Hematopoietic multipotent progenitor cell (in vitro differentiated cells): ENCODE results near the gene LSM5. TPM values are rescaled to one million over a fixed set of nuclear protein-coding genes. Genes with fewer than 3 reads are reported as not detected.

Experiments used
- DNase-seq, 3 donors: peaks; one replicate each; pipeline ENCODE4 v3.0.0-alpha.2; 2011 to 2015; ENCODE audit warnings: low read depth in 2 of 3, low spot score in 2 of 3
- total RNA-seq: library from RNA; depleted of rRNA; stranded (reverse); fragments of >200 nt; gene quantifications from one replicate; pipeline ENCODE4 v1.2.3, GENCODE V29; 2012

The LSM5 gene
- 5.9 TPM for total RNA-seq

DNA sequence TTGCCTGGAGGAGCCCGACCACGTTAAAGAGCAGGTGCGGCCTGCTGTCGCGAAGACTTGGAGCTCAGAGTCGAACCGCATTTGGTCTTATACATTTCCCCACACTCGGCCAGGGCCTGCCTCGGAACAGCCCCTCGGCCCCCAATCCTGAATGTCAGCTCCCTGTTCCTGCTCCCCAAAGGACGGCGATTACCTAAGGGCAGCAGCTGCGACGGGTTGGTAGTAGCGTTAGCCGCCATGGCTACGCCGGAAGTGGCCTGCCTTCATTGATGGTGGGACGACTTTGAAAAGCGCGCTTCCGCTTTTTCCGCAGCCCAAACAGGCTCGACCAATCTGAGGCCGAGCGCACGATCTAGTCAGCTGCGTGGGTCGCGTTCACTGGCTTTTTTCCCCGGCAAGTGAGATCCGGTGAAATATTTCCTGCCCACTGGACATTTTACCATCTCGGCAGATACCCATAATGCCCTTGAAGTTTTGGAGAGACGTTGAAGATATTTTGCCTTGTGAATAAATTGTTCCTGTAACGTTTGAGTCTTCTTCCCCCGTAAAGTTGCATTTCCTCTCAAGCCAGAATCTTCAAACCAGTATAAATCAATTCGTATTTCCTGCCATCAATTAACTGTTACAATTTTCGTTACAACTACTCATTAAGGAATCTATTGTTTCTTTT, at the start of gene LSM5:
TSS of gene LSM5 (minus strand) at position 254 of the 670 bp plus-strand sequence. CDS start at position 239, 15 bp downstream.
- peak; percentile 81 to 95 (median 94) for DNase-seq

DNA sequence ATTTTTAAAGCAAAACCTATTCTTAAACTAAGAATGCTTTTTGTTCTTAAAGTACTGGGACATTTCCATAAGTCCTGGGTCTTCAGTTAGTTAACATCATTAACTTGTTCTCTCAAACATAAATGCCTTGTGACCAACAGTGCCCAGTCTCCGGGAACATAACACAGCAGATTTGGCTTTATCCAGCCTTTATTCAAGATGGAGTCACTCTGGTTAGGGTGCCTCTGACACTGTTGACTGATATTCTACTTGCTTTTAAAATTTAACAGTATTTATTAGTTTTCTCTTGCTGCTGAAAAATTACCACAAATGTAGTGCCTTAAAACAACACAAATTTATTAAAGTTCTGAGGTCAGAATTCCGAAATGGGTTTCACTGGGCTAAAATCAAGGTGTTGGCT, 49.2 kb upstream of the LSM5 start:
- DNase-seq = no peak

DNA sequence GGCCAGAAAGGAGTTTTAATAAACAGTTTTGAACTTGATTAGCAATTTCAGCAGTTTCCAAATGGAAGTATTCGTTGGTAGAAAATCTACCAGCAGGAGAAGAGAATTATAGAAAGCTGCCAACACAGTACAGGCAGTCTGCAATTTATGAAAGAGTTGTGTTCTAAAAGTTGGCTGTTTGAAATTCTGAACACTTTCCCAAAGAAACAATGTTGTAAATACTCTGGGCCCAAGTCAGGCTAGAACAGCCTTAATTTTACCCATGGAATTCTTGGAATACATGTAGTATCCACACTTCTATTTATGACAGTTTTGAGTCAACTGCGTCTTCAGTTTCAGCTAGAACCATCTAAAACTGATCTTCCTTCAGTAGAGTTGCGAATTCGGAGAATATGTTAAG, 47.6 kb upstream of the LSM5 start:
- no peak for DNase-seq

DNA sequence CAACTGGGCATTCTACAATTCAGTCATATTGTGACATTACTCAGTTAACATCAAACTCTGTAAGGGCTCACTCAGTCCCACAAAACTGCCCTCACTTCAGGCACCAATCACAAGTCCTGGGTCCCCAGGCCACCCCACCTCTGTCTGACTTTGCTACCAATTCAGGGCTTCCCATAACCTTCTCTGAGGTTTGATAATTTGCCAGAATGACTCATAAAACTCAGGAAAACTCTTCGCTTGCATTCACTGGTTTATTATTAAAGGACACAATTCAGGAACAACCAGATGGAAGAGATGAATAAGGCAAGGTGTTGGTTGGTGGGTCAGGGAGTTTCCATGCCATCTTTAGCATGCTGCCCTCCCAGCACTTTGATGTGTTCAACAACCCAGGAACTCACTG, 46.4 kb upstream of the LSM5 start:
- DNase-seq = peak in 1 of 3 donors; percentile 5

DNA sequence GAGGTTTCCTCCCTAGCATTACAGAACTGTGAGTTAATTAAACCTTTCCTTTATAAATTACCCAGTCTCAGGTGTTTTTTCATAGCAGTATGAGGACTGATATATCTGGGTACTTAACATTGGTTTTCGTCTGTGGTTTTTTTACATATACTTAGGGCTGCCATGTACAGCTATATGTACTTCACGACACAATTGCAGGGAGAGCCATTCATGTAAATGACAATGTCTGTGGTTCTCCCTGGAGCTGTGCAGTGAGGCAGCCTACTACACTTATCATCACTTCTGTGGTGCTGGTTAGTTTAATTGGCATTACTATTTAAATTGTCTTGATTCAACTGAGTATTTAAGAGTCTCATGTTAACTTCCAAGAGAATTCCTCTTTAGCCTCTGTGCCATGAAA, 45.8 kb upstream of the LSM5 start:
- DNase-seq = no peak

DNA sequence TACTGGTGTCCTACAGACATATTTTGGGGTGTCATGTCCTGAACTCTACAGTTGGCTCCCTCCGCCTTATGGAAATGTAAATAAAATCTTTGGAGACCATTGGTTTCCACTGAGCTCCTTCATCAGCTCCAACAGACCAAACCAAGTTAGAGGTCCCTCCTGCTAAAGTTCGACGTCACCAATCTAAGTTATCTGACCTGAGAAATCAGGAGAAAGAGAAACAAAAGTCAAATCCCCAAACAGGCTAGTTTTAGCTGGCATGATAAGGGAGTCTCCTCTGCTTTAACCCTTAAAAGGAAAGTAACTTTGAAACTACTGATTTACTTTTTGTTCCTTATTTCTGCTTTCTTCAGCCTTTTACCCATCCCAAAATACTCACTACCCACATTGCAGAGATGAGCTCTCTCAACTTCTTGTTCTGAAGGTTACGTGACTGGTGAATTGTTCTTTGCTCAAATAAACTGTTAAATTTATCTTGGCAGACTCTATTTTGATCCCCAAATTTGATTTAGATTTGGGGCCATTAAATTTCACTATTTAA, 45.1 kb upstream of the LSM5 start:
- no peak for DNase-seq

DNA sequence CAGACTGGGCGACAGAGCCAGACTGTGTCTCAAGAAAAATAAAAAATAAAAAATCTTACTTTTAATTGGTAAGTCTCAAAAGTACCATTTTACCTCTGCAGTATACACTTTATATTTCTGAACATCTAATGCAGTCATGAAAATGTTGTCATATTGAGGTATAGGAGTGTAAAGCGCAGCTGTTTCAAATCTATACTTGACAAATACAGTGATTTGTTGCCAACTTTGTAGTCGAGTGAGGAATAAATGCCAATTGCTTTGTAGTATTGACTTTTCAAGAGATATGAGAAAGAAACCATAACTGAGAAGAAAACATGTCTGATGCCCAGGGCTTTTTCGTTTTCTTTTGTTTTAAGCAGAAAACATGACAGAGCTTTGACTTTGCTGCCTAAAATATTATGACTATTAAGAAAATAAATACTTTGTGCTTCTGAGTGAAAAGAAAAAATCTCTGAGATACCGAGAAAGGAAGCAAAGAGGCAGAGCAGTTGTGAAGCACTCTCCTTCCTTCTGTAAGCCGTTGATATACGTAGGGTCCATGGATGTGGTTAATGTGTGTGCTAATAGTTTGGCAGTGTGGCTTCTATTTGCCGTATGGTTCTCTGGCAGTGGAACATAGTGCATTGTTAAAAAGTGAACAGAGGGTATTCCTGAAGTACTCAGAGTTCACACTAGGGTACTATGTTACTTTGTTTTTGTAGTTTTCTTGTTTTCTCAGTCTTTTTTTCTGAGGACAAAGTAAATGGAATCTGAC, 43.3 kb upstream of the LSM5 start:
- peak in 2 of 3 donors; percentile 18 to 66 for DNase-seq

DNA sequence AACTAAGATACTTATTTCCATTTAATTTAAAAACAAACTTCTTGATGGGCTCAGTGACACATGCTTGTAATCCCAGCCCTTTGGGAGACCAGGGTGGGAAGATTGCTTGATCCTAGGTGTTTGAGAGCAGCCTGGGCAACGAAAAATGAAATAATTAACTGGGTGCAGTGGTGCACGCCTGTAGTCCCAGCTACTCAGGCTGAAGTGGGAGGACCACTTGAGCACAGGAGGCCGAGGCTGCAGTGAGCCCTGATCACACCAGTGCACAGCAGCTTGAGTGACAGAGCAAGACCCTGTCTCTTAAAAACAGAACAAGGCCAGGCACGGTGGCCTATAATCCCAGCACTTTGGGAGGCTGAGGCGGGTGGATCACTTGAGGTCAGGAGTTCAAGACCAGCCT, 42.5 kb upstream of the LSM5 start:
- DNase-seq = no peak

DNA sequence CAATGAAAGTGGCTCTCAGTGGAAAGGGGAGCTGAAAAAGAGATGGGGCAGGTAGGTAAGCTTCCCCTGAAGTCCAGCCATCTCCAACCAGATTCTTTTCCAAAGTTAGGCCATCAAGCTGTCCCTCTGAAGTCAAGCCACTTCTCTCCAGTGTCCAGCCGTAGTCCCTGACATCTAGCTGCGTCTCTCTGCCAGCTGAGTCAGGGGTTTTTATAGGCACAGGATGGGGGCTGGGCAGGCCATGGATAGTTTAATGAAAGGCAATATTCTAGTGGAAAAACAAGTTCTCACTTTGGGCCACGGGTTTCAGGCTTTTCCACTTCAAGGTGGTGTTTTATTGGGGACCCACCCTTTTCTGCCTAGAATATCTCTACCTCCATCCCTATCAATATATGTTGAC, 41.9 kb upstream of the LSM5 start:
- no peak for DNase-seq

DNA sequence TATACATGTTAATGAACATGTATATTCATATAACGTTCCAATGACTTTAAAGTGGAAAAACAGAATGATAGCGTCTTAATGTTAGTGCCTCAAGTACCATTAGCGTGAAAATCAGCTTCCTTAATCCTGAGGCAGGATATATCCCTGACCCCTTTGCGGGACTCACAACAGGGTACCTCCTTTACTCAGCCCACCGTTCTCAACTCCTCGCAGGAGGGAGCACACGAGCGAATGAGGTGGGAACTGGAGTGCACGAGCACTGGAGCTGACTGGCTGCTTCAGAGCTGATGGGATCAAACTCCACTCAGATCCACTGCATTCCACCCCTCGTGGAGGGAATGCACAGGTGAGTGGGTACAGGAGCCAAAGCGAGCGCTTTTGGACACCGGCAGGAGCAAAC, 41.2 kb upstream of the LSM5 start:
- DNase-seq = no peak

DNA sequence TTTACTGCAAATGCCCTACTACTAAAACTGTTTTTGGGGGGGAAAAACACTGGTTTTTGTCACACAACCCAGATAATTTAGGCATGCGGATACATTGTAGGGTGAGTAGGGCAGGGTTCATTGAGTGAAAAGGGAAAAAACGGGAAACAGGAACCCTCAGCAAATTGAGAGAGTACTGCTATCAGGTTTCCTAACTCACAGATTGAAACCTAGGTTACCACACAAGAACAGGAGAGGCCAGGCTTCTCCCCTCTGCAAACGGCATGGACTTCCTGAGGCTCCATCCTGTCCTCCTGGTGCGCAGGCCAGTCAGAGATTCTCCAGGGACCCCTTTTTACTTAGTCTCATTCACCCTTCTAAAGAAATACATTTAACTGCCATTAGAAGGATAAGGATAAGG, 35.7 kb upstream of the LSM5 start:
- no peak for DNase-seq

DNA sequence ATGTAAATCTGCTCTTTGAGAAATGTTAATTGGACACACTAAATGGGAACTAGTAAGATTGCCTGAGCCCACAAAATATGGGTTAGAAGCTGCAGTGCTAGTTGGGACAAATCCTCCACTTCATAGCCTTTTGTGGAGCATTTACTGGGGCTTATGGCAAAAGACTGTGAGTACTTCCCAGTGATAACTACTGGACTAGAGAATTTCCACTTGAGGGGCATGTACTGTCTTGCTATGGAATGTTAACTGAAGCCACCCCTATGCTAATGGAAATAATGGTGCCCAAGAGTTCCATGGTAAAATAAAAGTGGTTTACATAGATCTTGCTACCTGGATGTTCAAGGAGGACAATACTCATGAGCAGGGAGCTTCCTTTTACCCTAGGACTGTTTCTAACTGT, 34.5 kb upstream of the LSM5 start:
- DNase-seq = no peak

DNA sequence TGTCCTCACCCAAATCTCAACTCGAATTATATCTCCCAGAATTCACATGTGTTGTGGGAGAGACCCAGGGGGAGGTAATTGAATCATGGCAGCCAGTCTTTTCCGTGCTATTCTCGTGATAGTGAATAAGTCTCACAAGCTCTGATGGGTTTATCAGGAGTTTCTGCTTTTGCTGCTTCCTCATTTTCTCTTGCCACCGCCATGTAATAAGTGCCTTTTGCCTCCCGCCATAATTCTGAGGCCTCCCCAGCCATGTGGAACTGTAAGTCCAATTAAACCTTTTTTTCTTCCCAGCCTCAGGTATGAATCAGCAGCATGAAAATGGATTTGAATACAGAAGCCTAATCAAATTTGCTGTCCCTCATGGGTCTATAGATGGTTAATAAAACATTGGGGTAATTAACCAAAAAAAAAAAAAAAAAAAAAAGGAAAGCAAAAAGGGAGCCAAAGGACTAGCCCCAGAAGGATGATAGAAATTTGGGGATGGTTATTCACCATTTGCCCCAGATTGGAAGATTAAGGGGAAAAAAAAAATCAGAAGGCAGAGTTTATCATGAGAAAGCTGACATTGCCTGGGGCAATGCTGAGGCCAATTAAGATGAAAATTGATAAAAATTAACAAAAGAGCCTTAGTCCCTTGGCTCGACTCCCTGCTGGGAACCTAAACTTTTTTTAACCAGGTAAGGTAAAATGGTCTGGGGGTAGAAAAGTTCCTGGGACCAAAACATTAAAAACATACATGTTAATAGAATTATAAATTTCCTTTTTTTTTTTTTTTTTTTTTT, 32.8 kb upstream of the LSM5 start:
- DNase-seq = no peak

DNA sequence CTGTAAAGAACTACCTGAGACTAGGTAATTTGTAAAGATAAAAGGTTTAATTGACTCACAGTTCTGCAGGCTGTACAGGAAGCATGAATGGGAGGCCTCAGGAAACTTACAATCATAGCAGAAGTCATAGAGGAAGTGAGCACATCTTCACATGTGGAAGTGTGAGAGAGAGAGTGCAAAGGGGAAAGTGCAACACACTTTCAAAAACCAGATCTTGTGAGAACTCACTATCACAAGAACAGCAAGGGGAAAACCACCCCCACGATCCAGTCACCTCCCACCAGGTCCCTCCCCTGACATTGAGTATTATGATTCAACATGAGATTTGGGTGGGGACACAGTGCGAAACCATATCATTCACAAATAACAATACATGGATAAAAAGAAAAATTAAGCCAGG, 29.6 kb upstream of the LSM5 start:
- no peak for DNase-seq

DNA sequence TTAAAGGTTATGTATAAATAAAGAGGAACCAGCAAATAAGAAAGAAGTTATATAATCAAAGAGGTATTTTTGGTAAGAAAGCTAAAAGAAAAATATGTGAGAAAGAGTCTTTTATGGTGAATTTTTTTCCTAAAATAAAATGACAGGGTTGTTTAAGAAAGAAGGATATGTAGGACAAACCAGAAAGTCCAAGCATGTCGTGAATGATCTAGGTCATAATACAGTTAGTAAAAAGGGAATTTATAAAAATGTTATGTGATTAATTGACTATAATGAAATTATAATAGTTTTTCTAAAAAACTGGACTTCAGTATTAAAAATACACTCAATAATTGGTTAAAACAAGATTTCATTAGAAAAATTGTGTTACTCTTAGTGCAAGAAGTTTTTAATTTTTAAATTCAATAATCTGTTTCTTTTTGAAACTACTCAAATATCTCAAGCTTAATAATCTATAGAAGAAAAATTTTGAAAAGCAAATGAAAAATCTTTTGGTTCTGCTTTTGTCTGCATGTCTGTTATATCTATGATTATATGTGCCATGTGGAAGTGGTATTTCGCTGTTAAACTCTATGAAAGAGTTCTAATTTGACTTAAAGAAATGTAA, 28.5 kb upstream of the LSM5 start:
- peak in 1 of 3 donors; percentile 44 for DNase-seq

DNA sequence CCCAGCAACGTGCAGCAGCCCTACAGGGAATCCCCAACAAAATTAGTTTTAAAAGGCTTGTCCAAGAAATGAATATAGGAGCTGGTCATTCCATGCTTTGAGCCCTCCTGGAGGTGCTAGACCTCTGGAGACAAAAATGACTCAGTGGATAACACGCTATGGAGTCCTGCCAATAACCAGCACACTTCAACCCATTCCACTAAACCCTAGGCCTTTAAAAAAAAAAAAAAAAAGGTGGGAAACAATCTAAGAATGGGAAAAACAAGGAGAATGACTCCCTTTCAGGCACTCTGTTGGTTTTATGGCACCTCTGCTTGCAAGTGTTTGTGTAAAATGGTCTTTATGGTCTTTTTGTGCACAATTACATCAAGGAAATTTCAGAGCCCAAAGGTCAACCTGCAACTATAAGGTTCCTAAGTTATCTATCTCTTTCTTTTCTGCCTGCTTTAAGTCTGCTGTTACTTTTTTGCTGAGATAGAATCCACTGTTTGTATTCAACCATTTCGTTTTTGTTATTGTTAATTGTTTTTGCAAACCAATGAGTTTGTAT, 26.4 kb upstream of the LSM5 start:
- DNase-seq = no peak

DNA sequence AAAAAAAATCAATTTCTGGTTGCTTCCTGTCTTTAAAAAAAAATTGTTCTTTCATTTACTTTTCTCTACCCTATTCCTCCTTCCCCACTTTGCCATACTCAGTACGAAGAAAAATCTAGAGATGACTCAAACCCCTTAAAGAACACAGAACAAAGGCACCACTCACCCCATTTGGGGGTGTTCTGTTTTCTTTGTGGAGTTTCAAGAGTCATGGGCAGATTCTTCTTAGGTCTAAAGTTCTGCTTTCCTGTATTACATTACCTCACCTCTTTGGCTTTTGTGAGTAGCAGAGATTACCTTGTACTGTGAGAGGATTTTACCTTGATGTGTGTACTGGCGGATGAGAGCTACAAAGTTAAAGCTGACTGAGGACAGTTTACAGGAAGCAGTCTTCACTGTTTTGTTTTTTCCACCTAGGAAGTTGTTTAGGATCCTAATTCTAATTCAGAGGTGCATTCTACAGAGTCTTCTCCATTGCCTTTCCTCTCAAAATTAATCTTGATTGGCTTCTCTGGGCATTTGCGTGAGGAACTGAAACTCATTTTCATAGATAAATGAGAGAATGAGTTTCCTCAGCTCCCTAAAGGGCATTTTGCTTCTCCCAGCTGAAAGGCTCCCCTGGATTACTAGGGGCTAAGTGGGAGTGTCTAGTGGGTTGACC, 25.8 kb upstream of the LSM5 start:
- no peak for DNase-seq

DNA sequence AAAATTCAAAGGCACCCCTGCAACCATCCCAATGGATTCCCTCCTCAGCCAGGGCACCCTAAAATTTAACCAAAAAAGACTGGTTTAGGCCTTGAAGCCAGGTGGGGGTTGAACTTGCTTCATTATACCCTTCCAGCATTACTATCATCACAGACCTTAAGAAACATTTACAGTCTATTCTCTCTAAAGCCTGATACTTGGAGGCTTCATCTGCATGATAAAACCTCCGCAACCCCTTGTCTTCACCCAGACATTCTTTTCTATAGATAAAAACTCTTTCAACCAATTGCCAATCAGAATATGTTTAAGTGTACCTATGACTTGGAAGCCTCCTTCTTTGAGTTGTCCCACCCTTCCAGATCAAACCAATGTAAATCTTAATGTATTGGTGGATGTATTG, 23.0 kb upstream of the LSM5 start:
- DNase-seq = no peak

DNA sequence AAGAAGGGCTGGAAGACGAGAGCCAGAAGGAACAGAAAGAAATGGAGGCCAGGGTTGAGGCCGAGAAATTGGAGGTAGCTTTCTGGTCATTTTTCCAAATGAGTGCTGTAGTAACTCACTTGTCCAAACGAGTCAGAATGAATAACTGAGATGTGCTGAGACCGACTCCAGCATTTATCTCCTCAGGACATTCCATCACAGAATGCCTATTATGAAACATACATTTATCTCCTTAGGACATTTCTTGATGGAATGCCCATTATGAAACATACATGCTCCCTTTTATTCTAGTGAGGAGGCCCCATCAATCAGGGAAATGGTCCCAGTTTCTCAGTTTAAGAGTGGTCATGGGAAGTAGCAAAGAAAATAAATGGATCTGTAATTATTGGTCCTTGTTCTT, 21.6 kb upstream of the LSM5 start:
- DNase-seq = no peak

DNA sequence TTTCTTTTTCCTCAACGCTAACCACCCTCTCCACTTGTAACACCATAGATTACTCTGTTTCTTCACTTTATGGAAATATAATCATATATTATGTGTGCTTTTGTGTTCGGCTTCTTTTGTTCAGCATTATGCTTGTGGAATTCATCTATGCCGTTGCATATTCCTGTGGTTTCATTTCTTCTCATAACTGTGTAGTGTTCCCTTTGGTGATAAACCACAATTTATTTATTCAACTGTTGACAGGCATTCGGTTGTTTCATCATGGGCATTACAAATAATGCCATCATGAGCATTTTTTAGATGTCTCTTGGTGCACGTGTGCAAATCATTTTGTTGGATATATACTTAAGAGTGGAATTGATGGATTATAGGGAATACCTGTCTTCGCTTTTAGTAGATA, 17.2 kb upstream of the LSM5 start:
- DNase-seq = no peak
